A549 treated with dexamethasone at 1 μM for 4 hours (cell line): ENCODE data around the gene CASP9. TPM values are rescaled to one million over a fixed set of nuclear protein-coding genes. Genes with fewer than 3 reads are reported as not detected.

ENCODE experiments used
- total RNA-seq: library from RNA; stranded (reverse); fragments of 200-300 nt; extraction: Qiagen RNA extraction; gene quantifications from 5 replicates; pipeline ENCODE4 v1.2.3, GENCODE V29; 2022

The CASP9 gene
- 5.2 to 6.7 TPM (median 5.9 TPM) in 5 replicates for total RNA-seq

GRCh38 chr1:15524021-15524282 is at the start of gene CASP9:
TSS of gene CASP9 (minus strand) at chr1:15524215. CDS start at chr1:15524200, 15 bp downstream.

DNA sequence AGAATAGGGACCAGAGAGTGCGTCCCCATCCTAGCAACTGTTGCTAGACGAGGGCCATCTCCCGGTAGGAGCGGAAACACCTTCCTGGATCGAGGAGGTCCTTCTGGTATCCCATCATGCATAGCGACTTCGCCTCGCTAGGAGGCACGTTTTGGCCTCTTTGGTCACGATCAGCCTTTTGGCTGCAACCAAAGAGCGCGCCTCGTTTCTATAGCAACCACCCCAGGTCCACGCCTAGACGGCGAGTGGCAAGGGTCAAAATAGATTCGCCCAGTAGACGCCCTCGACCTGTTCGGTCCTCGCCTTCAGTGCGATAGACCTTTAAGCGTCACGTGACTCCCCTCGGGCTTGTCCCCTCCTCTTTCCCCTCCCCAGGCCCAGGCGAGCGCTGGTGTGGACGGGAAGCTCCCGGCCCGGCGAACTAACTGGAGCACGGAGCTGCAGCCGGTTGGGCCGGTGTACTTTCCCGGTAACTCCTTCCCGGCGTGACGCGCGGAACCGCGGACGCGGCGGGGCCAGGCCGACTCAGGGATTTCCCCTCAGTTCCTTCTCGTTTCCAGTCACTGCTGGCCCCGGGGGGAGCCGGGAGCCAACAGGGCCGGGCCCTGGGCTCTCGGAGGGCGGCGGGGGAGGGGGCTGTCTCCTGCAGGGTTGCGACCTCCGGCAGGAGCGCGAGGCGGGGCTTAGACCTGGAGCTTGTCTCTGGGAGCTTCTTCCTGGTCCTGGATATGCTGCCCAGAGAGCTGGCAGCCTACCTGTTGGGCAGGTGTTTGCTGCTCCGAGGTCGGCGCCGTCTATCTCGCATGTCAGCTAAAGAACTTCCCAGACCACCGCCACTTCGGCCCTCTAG is 2.7 kb upstream of the CASP9 start, which contains the start of gene DNAJC16:
DNAJC16 (plus strand) TSS at position 359 of the 850 bp plus-strand sequence. CDS start 2,258 bp downstream, outside the sequence.

GRCh38 chr1:15475752-15476314 is 48.2 kb downstream of the CASP9 start, which contains the start of gene CELA2B:
TSS of gene CELA2B (plus strand) at chr1:15476104. CDS start at chr1:15476126, 22 bp downstream.

GRCh38 chr1:15456313-15456954 is 67.6 kb downstream of the CASP9 start, which contains the start of gene CELA2A:
TSS of gene CELA2A (plus strand) at chr1:15456732. CDS start at chr1:15456754, 22 bp downstream.

Other genes with a start within 250 kb of the CASP9 start
- gene EFHD2, start 114.3 kb downstream of the CASP9 start, total RNA-seq, result 207 to 322 TPM (median 289 TPM) in 5 replicates
- 0.74 to 1.4 TPM (median 1.1 TPM) in 5 replicates for gene CTRC, start 85.8 kb downstream of the CASP9 start, total RNA-seq
- not detected in 5 replicates for gene CELA2A, start 67.5 kb downstream of the CASP9 start, total RNA-seq
- 0.13 TPM in 1 of 5 replicates, not detected in the others for gene CELA2B, start 48.1 kb downstream of the CASP9 start, total RNA-seq
- gene DNAJC16, start 2.6 kb upstream of the CASP9 start, total RNA-seq, result 3.9 to 6.2 TPM (median 5.8 TPM) in 5 replicates
- gene AGMAT, start 60.8 kb upstream of the CASP9 start, total RNA-seq, result 5.2 to 8.2 TPM (median 7.7 TPM) in 5 replicates
- gene DDI2, start 93.2 kb upstream of the CASP9 start, total RNA-seq, result 6.1 to 10.6 TPM (median 8.9 TPM) in 5 replicates
- gene PLEKHM2, start 160.1 kb upstream of the CASP9 start, total RNA-seq, result 17.5 to 27.3 TPM (median 25.1 TPM) in 5 replicates
- 0.10 to 0.22 TPM (median 0.20 TPM) in 5 replicates for gene SLC25A34, start 212.0 kb upstream of the CASP9 start, total RNA-seq
- 0.05 TPM in 1 of 5 replicates, not detected in the others for gene TMEM82, start 218.3 kb upstream of the CASP9 start, total RNA-seq
- gene FBLIM1, start 234.6 kb upstream of the CASP9 start, total RNA-seq, result 17.2 to 30.9 TPM (median 24.8 TPM) in 5 replicates